ENCODE data around the gene CTXND1. TPM values are rescaled to one million over a fixed set of nuclear protein-coding genes. Genes with fewer than 3 reads are reported as not detected.

The CTXND1 gene
- total and polyA plus RNA-seq, 2 of the 4 experiments (the other 2 are of a cell fraction) = not detected

- Histone ChIP-seq H3K4me1 (ENCODE audit: control insufficient read depth, insufficient read depth, low read length) (no peaks in the 10 kb centered on the region), H3K27ac (ENCODE audit: insufficient read depth, low read length) (no peak overlapping the region), H3K14ac (replicated peaks; ENCODE audit: low read depth, low read length) (no peak overlapping the region), H4K20me1 (ENCODE audit: insufficient read depth, low read length) (no peaks in the 10 kb centered on the region), H3K79me1 (ENCODE audit: low read depth in 1 of 2, low read length in 2 of 2) (no peaks in the 10 kb centered on the region), H3K9me1 (ENCODE audit: insufficient read depth, low read length) (0 out of 2 replicates have a peak, but pooled peaks cover 6% of the 10 kb centered on the region), H2BK120ac (ENCODE audit: low read depth, low read length) (no peak overlapping the region), H4K5ac (ENCODE audit: low read depth, low read length) (no peak overlapping the region), H3K4me3 (ENCODE audit: insufficient read depth, low read depth, low read length) (no peak overlapping the region), H2AK9ac (replicated peaks; ENCODE audit: low read depth, low read length, poor library complexity) (no peak overlapping the region), H3K18ac (ENCODE audit: low read depth, low read length) (no peak overlapping the region), H2AK5ac (ENCODE audit: low read depth, low read length) (no peak overlapping the region), H2BK15ac (ENCODE audit: low read depth, low read length) (no peak overlapping the region), H3K36me3 (ENCODE audit: control insufficient read depth, insufficient read depth, low read length) (no peaks in the 10 kb centered on the region), H3K27me3 (ENCODE audit: control insufficient read depth, insufficient read depth, low read length) (peaks cover 34% of the 10 kb centered on the region), H3K9ac (ENCODE audit: low read depth, low read length) (no peak overlapping the region), H4K91ac (ENCODE audit: insufficient read depth, low read depth, low read length) (no peak overlapping the region), H3K4me2 (ENCODE audit: low read depth, low read length) (no peak overlapping the region), H4K8ac (ENCODE audit: low read depth in 2 of 2, low read length in 2 of 2) (no peak overlapping the region), H2BK20ac (ENCODE audit: low read depth, low read length) (no peak overlapping the region), H3K56ac (ENCODE audit: extremely low read depth, insufficient read depth, low read length) (no peak overlapping the region), H3K4ac (ENCODE audit: low read depth, low read length) (no peak overlapping the region), H3K9me3 (ENCODE audit: control insufficient read depth, insufficient read depth, low read length) (no peaks in the 10 kb centered on the region; the same call in 1 of the 2 replicates), H2AFZ (replicated peaks; ENCODE audit: low read length, poor library complexity) (no peak overlapping the region), H3K23ac (ENCODE audit: low read depth, low read length) (no peak overlapping the region), H2BK5ac (ENCODE audit: low read depth, low read length, poor library complexity, severe bottlenecking) (no peak overlapping the region)
- no TSS peak for BruUV-seq (replicated peaks)
- DNase-seq = no peak
- no CpG with 5 or more reads among the region's 3 CpGs for WGBS, 2 experiments (ENCODE audit: extremely low coverage in 2 of 2, insufficient read length in 1 of 2)
- TF ChIP-seq POLR2A (IDR thresholded peaks at IDR 0.05; ENCODE audit: low read depth, low read length) (no peak), MAZ (IDR thresholded peaks at IDR 0.05; ENCODE audit: borderline replicate concordance, low read depth, low read length) (no peak), RCOR1 (IDR thresholded peaks at IDR 0.05; ENCODE audit: insufficient replicate concordance, low read length) (no peak), RFX5 (IDR thresholded peaks at IDR 0.05; ENCODE audit: low read depth, low read length) (no peak), RAD21 (IDR thresholded peaks at IDR 0.05; ENCODE audit: low read length) (no peak), CHD1 (IDR thresholded peaks at IDR 0.05; ENCODE audit: low read depth, low read length) (no peak)
- TF ChIP-seq, protein P1, sequence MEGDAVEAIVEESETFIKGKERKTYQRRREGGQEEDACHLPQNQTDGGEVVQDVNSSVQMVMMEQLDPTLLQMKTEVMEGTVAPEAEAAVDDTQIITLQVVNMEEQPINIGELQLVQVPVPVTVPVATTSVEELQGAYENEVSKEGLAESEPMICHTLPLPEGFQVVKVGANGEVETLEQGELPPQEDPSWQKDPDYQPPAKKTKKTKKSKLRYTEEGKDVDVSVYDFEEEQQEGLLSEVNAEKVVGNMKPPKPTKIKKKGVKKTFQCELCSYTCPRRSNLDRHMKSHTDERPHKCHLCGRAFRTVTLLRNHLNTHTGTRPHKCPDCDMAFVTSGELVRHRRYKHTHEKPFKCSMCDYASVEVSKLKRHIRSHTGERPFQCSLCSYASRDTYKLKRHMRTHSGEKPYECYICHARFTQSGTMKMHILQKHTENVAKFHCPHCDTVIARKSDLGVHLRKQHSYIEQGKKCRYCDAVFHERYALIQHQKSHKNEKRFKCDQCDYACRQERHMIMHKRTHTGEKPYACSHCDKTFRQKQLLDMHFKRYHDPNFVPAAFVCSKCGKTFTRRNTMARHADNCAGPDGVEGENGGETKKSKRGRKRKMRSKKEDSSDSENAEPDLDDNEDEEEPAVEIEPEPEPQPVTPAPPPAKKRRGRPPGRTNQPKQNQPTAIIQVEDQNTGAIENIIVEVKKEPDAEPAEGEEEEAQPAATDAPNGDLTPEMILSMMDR (conservative IDR thresholded peaks at IDR 0.05; ENCODE audit: low read depth, low read length) = no peak
- no peak for ATAC-seq (ENCODE audit: low read depth)
- intact Hi-C loops (cut with micrococcal nuclease) (no loop called here), in situ Hi-C loops (cut with MboI; ENCODE audit: low sequenced_read_pairs) (no loop called here), dilution Hi-C loops (cut with HindIII; ENCODE audit: low sequenced_read_pairs, unreplicated experiment) (no loop called here)
- POLR2A ChIA-PET (ENCODE audit: unreplicated experiment) = no interaction called here
- CTCF ChIA-PET = no interaction called here
Observed at GRCh38 chr15:80266113-80266512, 14.1 kb upstream of the CTXND1 start.

All from IMR-90 (cell line).